Stimulated activated CD4-positive, alpha-beta T cell treated with anti-CD3 and anti-CD28 coated beads, TNF-alpha, amount 100 ng/mL, for 1 hour (primary cell): Measurements from ENCODE around the gene GALNT2.

Experiments
- DNase-seq, 3 donors: peaks; one replicate each; pipeline ENCODE4 v3.0.0-alpha.2; 2020; ENCODE audit warnings: low read depth in 3 of 3, low spot score in 1 of 3

GALNT2 gene

GRCh38 chr1:230144010-230144614 lies 77.1 kb downstream of the GALNT2 start:
- no peak for DNase-seq

- DNase-seq, result no peak
Measured at GRCh38 chr1:230144758-230145504, 77.9 kb downstream of the GALNT2 start.

DNA sequence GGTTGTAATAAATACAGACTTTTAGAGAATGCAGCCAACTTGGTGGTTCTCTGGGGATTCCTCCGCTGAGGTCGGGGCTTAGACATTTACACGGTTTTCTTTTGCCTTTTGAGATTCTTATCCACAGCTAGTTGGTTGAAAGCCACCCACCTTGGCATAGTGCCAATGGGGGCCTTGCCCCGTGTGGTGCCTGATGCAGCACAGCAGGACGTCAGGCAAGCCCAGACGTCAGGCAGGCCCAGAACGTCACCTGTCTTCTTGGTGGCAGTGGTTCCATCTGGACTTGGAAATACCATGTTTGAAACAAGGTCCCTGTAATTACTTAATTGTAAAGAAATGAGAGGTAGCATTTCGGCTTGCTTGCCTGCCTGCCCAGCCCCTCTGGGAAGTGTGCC lies 78.5 kb downstream of the GALNT2 start:
- no peak for DNase-seq

DNA sequence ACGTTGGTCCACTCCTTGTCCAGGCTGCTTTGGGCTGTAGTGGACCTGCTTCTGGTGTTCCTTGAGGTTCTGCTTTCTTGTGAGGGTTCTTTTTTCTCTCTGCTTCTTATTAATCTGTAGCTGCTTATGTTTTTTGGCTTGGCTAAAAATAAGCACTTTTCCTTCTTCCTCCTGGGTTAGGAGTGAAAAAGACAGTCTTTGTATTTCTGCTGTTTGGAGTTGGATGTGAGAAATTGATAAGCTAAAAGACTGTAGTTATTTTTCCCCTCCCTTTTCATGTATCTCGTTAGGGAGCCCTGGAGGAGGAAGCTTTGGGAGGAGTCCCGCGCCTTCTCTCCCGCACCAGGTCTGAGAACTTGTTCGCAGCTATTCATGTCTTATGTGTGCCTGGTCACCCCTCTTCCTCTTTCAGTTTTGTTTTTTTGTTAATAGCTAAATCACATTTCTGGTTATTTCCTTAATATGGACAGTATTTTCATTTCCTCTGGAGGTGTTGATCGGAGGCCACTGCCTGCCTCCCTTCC lies 79.0 kb downstream of the GALNT2 start:
- no peak for DNase-seq

DNA sequence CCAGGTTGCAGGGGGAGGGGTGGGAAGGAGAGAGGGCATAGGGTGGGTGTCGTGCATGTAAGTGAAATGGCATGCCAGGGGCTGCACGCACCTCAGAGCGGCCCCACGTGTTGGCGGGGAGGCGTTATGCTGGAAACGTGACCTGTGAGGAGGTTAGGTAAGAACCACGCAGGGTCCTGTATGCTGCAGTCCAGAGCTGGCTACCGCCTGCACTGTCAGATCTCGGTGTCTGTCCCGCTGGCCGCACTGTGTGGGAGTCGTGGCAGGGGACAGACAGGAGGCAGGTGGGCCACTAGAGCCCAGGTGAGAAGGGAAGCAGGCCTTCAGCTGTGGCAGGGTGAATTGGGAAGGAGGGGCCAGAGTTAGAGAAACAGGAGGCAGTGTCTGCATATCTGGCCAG lies 79.7 kb downstream of the GALNT2 start:
- no peak for DNase-seq

- DNase-seq, result no peak
Measured at GRCh38 chr1:230147253-230148125, 80.5 kb downstream of the GALNT2 start.

DNA sequence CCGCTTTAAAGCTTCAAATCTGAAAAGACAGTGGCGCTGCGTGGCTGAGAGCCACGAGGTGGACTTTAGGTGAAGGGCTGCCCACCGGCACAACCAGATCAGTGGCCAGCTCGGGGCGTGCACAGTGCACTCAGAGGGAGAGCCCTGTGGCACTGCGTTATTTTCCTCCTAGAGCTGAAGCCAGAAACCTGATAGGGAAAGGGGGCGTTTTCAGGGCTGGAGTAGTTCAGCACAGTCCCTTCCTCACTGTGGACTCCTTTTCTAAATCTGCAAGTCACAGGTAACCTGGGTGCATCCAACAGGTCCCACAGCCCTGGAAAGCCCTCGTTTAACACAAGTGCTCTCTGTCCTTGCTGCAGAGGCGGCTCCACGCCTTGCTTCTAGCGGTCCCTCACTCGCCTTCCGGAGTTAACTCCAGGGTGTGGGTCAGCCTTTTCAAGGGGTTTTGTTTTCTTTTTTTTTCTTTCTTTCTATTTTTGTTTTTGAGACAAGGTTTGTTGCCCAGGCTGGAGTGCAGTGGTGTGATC lies 81.2 kb downstream of the GALNT2 start:
- DNase-seq, result no peak

GRCh38 chr1:230148768-230149469 lies 81.9 kb downstream of the GALNT2 start:
- DNase-seq, result no peak

GRCh38 chr1:230149751-230150584 lies 82.9 kb downstream of the GALNT2 start:
- no peak for DNase-seq

DNA sequence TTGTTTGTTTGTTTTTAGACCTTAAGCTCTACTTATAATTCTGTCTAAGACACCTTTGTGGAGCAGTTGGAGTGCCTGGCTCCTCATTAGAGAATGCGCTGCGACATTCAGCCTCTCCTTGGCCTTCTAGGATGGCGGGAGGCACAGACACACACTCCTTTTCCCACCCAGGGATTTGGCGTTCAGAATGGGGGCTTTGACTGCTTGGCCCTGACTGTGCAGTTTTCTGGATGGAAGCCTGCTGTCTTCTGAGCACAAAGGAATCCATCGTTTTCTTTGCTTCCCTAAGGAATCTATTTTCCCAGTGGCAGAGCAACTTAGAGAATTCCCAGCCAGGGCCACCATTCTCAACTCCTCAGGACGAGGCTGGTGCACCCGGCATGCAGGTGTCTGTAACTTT lies 83.6 kb downstream of the GALNT2 start:
- DNase-seq, result no peak

DNA sequence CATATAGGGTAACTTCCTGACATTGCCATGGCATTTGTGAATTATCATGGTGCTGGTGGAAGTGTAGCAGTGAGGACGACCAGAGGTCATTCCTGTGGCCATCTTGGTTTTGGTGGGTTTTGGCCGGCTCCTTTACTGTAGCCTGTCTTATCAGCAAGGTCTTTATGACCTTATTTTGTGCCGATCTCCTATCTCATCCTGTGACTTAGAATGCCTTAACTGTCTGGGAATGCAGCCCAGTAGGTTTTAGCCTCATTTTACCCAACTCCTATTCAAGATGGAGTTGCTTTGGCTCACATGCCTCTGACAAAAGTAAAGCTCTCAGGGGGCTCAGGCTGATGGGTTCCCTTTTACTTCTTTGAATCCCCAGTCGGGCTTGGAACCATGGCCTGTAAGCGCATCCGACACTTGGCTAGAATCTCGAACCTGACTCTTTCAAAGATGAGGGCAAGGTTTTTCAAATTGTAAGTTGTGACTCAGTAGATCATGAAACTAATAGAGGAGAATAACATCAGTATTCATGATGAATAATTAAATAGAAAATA lies 85.0 kb downstream of the GALNT2 start:
- DNase-seq, result no peak

DNA sequence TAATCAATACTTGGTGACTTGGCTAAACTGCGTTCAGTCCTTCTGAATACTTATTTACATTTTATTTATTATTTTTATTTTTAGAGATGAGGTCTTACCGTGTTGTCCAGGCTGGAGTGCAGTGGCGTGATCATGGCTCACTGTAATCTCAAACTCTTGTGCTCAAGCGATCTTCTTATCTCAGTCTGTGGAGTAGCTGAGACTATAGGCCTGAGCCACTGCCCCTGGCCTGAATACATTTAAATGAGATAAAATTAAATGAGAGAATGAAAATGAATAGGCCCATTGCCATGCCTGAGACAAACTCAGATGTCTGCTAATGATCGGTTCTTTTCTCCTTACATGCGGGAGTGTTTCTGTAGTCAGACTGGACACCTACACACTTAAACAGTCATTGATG lies 86.0 kb downstream of the GALNT2 start:
- DNase-seq, result no peak

- no peak for DNase-seq
Measured at GRCh38 chr1:230153641-230154296, 86.7 kb downstream of the GALNT2 start.

GRCh38 chr1:230155021-230155420 lies 88.0 kb downstream of the GALNT2 start:
- DNase-seq, result no peak

DNA sequence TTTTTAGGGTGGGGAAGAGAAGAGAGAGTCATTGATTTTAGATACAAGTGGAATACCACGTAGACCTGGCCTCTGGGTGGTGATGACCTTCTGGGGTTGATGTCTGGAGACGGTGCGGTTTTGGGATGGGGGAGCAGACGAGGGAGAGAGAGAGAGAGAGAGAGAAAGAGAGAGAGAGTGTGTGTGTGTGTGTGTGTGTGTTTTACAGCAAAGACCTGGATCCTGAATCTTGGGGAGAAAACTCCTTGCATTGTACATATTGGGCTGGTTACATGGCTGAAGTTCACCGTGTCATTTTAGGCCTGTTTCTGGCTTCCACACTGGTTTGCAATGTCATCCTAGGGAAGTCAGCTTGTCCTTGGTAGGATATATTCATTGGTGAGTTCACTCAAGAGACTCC lies 89.0 kb downstream of the GALNT2 start:
- no peak for DNase-seq

DNA sequence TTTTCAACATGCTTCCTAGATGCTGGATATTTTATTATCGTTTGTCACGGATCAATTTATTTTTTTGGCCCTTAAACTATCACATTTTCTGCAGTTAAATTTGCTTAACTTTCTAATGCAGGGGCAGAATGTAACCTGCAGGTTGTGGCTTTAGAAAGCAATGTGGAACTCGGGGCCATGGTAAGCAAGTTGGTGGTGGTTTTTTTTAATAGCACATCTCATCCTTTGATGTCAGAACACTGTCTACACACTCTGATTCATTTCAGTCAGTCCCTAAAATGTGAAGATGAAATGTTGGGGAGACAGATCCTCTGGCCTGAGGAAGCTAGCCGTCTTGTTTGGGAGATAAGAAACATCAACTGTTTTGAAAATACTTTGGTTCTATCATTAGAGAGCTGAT lies 89.5 kb downstream of the GALNT2 start:
- no peak for DNase-seq

DNA sequence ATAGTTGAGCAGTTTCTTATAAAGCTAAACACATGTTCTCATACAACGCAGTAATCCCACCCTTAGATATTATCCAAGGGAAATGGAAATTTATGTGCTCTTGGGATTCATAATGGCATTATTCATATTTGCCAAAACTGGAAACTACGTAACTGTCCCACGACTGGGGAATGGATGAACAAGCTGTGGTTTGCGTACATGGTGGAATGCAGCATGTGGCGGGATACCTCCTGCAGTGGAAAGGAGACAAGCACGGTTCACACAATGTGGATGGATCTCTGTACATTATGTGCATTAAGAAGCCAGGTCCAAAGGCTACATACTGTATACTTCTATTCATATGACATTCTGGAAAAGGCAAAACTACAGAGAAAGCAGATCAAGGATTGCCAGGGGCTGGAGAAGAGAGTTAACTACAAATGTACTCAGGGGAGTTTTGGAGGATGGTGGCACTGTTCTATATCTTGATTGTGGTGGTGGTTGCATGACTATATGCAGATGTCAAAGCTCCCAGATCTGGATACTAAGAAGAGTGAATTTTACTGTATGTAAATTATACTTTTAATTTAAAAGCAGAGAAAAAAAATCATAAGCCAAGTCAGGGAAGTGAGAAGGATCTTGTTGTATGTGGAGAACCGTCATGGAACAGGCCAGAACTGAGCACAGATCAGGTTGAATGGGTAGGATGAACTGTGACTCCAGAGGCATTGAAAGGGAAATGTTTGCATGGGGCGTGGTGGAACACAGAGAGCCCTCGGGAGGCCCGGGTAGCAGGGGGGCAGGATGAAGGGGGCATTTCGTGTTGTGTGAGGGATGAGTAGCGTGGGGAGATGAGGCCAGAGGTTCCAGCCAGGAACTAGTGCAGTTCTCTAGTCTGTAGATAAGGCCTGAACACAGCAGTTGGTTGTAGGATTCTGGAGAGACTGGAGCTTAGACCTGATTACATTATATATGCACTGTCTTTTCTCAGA lies 90.7 kb downstream of the GALNT2 start:
- no peak for DNase-seq
